Progenitor cell of endocrine pancreas (in vitro differentiated cells): ENCODE measurements around the gene CCDC106. TPM values are rescaled to one million over a fixed set of nuclear protein-coding genes. Genes with fewer than 3 reads are reported as not detected.

Source experiments
- DNase-seq: peaks from one replicate; pipeline ENCODE4 v3.0.0; 2021; ENCODE audit warnings: low spot score; ENCODE audit not compliant: unreplicated experiment
- H3K27ac Mint-ChIP-seq: 2 replicates; pipeline ENCODE4 v1.8.0; 2021; ENCODE audit warnings: mild to moderate bottlenecking, moderate library complexity, mixed read lengths
- H3K27me3 Mint-ChIP-seq: 2 replicates; pipeline ENCODE4 v1.8.0; 2021; ENCODE audit warnings: mixed read lengths
- H3K36me3 Mint-ChIP-seq: 2 replicates; pipeline ENCODE4 v1.8.0; 2022; ENCODE audit warnings: mixed read lengths; ENCODE audit not compliant: insufficient read depth
- H3K4me1 Mint-ChIP-seq: 2 replicates; pipeline ENCODE4 v1.8.0; 2021; ENCODE audit warnings: low read depth, mixed read lengths
- H3K4me3 Mint-ChIP-seq: 2 replicates; pipeline ENCODE4 v1.8.0; 2021; ENCODE audit warnings: low read depth, mild to moderate bottlenecking, moderate library complexity, mixed read lengths
- H3K9me3 Mint-ChIP-seq: 2 replicates; pipeline ENCODE4 v1.8.0; 2021; ENCODE audit warnings: low read depth, mixed read lengths
- total RNA-seq: library from RNA; stranded (reverse); gene quantifications from 2 replicates; pipeline ENCODE4 v1.2.1, GENCODE V29; 2021
- TF ChIP-seq, protein P1 (sequence below): fragments of 200-600 bp; sonication (generic); IDR thresholded peaks from one replicate; pipeline ENCODE4 v1.5.0; 2021; ENCODE audit warnings: antibody characterized with exemption, mild to moderate bottlenecking; ENCODE audit not compliant: unreplicated experiment

The CCDC106 gene
- total RNA-seq, 1 donor from 2014 or later, result 23.9 TPM

DNA sequence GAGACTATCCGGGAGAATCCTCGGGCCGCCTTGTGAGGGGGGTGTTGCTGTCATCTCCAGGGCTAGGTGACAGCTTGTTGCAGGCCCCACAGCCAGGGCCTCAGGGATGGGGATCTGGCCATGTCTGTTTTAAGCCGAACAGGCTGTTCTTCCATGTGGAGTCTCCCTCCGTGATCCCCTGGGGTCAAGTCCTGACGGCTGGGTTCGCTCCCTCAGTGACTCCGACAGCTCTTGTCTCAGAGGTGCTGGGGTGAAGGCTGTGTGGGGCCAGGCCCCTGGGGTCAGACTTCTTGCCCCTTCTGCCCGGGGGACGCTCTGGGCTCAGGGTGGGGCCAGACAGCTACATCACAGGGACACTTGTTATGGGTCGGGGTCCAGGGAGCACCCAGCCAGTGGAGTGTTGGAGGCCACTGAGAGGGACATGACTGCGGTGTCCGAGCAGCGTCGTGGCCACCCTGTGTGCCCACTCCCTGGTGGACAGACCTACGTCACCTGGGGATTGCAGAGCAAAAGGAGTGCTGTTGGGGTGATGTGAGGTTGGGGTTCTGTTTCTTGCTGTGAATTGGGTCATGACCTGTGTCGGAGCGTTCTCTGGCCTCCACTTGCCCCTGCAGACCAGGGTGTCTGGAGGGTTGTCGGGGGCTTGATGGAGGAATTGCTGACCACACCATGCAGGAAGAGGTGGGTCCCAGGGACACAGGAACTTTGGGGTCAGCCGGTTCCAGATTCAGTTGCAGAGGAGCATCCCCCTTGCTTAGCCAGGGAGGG lies 48.5 kb downstream of the CCDC106 start:
- TF ChIP-seq, protein P1, sequence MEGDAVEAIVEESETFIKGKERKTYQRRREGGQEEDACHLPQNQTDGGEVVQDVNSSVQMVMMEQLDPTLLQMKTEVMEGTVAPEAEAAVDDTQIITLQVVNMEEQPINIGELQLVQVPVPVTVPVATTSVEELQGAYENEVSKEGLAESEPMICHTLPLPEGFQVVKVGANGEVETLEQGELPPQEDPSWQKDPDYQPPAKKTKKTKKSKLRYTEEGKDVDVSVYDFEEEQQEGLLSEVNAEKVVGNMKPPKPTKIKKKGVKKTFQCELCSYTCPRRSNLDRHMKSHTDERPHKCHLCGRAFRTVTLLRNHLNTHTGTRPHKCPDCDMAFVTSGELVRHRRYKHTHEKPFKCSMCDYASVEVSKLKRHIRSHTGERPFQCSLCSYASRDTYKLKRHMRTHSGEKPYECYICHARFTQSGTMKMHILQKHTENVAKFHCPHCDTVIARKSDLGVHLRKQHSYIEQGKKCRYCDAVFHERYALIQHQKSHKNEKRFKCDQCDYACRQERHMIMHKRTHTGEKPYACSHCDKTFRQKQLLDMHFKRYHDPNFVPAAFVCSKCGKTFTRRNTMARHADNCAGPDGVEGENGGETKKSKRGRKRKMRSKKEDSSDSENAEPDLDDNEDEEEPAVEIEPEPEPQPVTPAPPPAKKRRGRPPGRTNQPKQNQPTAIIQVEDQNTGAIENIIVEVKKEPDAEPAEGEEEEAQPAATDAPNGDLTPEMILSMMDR, result no peak
- H3K36me3 Mint-ChIP-seq, result peaks cover 19% of the 10 kb centered on the region
- H3K27ac Mint-ChIP-seq, result no peak overlapping the region
- DNase-seq, result no peak
- peaks cover under 1% of the 10 kb centered on the region for H3K4me1 Mint-ChIP-seq
- H3K4me3 Mint-ChIP-seq, result no peak overlapping the region
- H3K27me3 Mint-ChIP-seq, result no peaks in the 10 kb centered on the region
- no peaks in the 10 kb centered on the region for H3K9me3 Mint-ChIP-seq

DNA sequence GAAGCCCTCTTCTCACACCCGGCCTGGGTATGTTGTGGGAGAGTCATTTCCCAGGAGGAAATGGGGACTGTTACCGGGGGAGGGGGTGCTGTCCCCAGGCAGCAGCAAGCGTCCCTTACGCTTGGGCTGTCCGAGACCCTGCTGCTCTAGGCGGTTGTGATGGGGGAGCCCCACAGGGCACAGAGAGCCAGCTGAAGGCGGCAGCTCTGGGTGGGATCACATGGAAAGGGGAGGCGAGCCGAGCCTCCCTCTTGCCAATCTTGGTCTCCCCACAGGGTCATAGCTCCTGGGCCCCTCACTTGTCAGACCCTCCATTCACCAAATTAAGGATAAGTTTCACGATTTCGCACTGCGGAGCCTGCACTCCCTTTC lies 49.0 kb downstream of the CCDC106 start:
- Mint-ChIP-seq H3K36me3 (peaks cover 21% of the 10 kb centered on the region), H3K4me1 (peaks cover 2% of the 10 kb centered on the region), H3K27ac (no peak overlapping the region), H3K9me3 (no peaks in the 10 kb centered on the region), H3K27me3 (no peaks in the 10 kb centered on the region), H3K4me3 (no peak overlapping the region)
- no peak for DNase-seq
- TF ChIP-seq, protein P1, result no peak

DNA sequence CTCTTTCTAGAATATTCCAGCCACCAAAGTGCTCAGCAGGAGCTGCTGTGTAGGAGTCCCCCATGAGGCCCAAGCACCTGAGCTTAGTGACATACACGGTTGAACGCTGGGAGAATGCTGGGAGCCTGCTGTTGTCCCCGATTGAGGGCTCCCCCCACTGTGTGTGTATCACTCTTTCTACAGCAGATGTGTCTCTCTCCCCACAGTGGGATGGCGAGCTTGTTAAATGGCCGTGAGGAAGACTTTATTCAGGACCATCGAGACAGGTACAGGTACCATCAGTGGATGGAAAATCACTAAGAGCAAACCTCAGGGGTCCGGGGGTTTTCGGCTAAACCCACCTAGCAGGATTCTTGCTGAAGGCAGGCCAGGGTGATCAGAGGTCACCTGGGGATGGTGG lies 49.7 kb downstream of the CCDC106 start:
- TF ChIP-seq, protein P1, result no peak
- Mint-ChIP-seq H3K27ac (no peak overlapping the region), H3K4me1 (peaks cover 7% of the 10 kb centered on the region), H3K36me3 (peaks cover 26% of the 10 kb centered on the region), H3K9me3 (peaks cover 4% of the 10 kb centered on the region), H3K4me3 (no peak overlapping the region), H3K27me3 (no peaks in the 10 kb centered on the region)
- DNase-seq, result no peak

DNA sequence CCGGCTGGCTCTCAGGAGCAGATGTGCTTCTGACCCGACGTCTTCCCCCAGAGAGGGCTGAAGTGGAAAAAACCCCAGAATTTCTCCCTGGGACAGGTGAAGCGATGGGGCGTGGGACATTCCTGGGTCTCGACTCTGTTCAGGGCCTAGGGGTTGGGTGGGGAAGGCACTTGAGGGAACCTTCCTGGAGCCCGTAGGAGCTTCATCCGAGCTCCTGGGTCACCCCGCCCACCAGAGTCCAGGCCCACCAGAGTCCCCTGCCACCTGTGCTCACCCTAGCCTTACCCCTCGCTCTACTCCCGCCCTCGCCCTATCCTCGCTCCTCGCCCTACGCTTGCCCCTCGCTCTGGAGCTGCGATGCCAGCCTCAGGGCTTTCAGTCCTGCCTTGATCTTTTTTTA lies 50.2 kb downstream of the CCDC106 start:
- H3K9me3 Mint-ChIP-seq, result peaks cover 4% of the 10 kb centered on the region
- no peaks in the 10 kb centered on the region for H3K27me3 Mint-ChIP-seq
- DNase-seq, result no peak
- H3K36me3 Mint-ChIP-seq, result peaks cover 30% of the 10 kb centered on the region
- peaks cover 7% of the 10 kb centered on the region for H3K4me1 Mint-ChIP-seq
- TF ChIP-seq, protein P1, result no peak
- peak overlapping the region; percentile 82 for H3K27ac Mint-ChIP-seq
- no peak overlapping the region for H3K4me3 Mint-ChIP-seq

DNA sequence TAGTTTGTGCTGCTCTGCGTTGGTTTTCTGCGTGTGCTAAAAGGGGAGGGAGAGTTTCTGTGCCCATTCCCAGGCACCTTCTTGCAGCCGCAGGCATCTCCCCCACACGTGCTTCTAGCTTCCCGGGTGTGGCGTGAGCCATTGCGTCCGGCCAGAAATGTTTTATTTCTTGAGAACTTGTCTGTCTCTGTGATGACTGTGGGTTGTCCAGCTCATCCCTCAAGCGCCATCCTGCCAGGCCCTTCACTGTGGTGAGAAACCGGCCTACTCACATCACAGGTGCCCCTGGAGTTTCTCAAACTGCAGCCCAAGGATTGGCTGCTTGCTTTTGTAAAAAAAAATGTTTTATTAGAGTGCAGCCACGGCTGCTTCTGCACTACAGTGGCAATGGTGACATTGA lies 51.2 kb downstream of the CCDC106 start:
- H3K4me1 Mint-ChIP-seq, result peaks cover 7% of the 10 kb centered on the region
- no peak for DNase-seq
- H3K27ac Mint-ChIP-seq, result no peak overlapping the region
- TF ChIP-seq, protein P1, result no peak
- H3K9me3 Mint-ChIP-seq, result peaks cover 7% of the 10 kb centered on the region
- no peak overlapping the region for H3K4me3 Mint-ChIP-seq
- no peaks in the 10 kb centered on the region for H3K27me3 Mint-ChIP-seq
- peaks cover 33% of the 10 kb centered on the region for H3K36me3 Mint-ChIP-seq
